ENCODE results near the gene GPR155.

DNA sequence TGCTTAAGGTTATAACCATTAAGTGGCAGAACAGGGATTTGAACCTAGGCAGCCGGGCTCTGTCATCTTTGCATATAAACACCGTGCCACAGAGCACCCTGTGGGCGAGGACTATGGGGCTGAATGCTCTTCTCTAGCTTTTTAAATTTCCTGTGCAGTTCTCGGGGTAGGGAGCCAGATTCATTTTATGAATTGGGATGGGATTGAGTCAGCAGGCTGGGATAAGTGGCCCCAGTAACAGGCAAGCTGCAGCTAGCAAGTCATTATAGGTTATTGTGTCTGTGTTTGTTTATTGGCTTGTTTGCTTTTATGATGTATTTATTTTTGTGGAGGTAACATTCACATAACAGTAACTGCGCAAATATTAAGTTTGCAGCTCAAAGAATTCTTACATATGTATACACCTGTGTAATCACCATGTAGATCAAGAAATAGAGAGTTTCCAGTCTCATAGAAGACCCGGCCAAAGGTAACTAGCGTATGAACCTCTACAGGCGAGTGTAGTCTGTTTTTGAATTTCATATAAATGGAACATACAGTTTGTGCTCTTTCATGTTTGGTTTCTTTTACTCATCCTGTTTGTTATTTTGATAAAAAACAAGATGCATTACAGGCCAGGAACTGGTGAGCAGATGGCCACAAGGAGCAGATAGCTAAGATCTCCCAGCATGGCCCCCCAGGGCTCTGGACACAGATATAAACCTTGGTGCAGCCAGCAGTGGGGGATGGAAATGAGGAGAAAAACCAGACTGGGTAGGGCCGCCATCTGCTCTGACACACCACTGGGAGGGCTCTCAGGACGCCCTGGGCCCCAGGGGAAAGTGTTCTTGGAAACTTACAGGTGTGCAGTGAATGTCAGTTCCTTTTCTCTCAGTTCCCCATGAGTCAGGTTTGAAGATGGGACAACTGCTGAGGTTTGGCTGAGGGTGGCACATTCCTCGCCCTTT lies 49.2 kb upstream of the GPR155 start:
- TF ChIP-seq POLR2A (IDR thresholded peaks at IDR 0.05; ENCODE audit: low read depth, low read length) (no peak), TAF1 (IDR thresholded peaks at IDR 0.05; ENCODE audit: borderline replicate concordance, low read depth, low read length) (no peak)
